Measurements from ENCODE around the gene EFHC1.
"Not testable (repeated sequence)": the region's sequence is repeated elsewhere in the genome, so short reads cannot be mapped to it uniquely, and the experiment has no call there.

EFHC1 gene, protein sequence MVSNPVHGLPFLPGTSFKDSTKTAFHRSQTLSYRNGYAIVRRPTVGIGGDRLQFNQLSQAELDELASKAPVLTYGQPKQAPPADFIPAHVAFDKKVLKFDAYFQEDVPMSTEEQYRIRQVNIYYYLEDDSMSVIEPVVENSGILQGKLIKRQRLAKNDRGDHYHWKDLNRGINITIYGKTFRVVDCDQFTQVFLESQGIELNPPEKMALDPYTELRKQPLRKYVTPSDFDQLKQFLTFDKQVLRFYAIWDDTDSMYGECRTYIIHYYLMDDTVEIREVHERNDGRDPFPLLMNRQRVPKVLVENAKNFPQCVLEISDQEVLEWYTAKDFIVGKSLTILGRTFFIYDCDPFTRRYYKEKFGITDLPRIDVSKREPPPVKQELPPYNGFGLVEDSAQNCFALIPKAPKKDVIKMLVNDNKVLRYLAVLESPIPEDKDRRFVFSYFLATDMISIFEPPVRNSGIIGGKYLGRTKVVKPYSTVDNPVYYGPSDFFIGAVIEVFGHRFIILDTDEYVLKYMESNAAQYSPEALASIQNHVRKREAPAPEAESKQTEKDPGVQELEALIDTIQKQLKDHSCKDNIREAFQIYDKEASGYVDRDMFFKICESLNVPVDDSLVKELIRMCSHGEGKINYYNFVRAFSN

GRCh38 chr6:52419809-52420667 is at the start of gene EFHC1:
Gene EFHC1 (plus strand): TSS chr6:52420342. CDS start chr6:52420411, 69 bp downstream.
- in situ Hi-C loops (cut with MboI; ENCODE audit: low sequenced_read_pairs) = loop anchor here (25.0 kb wide), 1 partner anchor 242 kb away; the partner anchor contains the start of gene TMEM14A

GRCh38 chr6:52371656-52372191 is 48.4 kb upstream of the EFHC1 start:
- in situ Hi-C loops (cut with MboI; ENCODE audit: low sequenced_read_pairs) = no loop called here

GRCh38 chr6:52373151-52373690 is 46.9 kb upstream of the EFHC1 start:
- in situ Hi-C loops (cut with MboI; ENCODE audit: low sequenced_read_pairs) = no loop called here

DNA sequence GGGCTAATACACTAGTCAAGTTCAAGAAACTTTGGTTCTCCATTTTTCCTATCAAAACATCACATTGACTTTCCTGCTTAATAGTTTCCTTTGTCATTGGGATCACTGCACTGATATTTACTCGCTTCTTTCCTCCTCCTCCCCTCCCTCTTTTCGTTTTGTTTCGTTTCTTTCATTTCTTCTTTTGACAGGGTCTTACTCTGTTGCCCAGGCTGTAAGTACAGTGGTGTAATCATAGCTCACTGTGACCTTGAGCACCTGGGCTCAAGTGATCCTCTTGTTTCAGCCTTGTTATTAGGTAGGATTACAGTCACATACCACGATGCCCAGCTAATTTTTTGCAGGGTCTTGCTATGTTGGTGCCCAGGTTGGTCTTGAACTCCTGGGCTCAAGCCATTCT is 45.9 kb upstream of the EFHC1 start:
- in situ Hi-C loops (cut with MboI; ENCODE audit: low sequenced_read_pairs) = no loop called here

GRCh38 chr6:52375780-52376556 is 44.2 kb upstream of the EFHC1 start:
- in situ Hi-C loops (cut with MboI; ENCODE audit: low sequenced_read_pairs) = no loop called here

DNA sequence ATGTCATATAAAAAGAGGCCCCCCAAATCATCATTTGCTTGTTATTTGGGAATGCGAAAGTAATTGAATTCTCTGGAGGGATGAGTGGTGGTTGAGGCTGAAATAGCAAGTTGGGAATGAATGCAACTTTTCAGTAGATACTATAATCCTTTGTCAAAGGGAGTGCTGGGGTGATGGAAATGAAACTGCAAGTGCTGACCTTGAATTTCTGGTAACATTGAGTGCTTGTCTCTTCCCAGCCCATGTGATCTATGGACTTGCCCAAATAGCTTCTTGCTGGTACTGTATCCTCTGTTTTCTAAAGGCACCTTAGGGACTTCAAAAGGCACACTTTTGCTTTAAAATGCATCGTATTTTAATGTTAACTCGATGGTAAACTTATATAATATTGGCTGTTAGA is 43.4 kb upstream of the EFHC1 start:
- in situ Hi-C loops (cut with MboI; ENCODE audit: low sequenced_read_pairs) = no loop called here

DNA sequence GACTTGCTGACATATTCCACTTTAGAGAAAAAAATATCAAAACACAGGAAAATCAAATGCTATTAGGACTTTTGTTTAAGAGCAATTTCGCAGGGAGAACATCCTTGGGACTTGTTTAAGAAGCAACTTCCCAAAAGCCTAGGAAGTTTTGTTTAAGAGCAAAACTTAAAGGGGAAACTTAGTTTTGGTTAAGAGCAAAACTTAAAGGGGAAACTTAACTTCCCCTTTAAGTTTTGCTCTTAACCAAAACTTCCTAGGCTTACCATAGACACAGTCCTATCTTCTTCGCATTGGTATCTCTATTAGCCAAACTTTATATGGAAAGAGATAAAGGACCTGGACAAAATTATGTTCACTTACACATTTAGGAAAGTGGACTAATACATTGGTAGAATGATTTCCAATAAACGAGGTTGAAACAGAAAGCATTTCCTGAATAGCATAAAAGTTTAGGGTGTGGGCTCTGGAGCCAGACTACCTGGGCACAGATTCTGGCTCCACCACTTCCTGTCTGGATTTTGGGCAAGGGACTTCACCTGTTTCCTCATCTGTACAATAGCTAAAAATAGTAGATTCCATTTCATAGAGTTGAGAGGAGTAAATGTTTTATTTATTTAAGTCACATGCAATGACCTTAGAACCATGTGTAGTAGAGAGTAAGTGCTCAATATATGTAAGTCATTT is 42.5 kb upstream of the EFHC1 start:
- in situ Hi-C loops (cut with MboI; ENCODE audit: low sequenced_read_pairs) = no loop called here

DNA sequence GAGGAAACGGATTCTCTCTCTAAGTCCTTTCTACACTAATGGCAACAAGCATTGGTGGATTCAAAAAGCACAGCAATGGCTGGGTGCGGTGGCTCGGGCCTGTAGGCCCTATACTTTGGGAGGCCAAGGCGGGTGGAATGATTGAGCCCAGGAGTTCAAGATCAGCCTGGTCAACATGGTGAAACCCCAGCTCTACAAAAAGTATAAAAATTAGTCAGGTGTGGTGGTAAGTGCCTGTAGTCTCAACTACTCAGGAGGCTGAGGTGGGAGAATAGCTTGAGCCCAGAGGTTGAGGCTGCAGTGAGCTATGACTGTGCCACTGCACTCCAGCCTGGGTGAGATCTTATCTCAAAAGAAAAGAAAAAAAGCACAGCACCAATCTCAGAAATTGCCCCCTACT is 38.9 kb upstream of the EFHC1 start:
- in situ Hi-C loops (cut with MboI; ENCODE audit: low sequenced_read_pairs) = no loop called here

- in situ Hi-C loops (cut with MboI; ENCODE audit: low sequenced_read_pairs) = no loop called here
Measured at GRCh38 chr6:52384145-52384766, 35.9 kb upstream of the EFHC1 start.

- in situ Hi-C loops (cut with MboI; ENCODE audit: low sequenced_read_pairs) = no loop called here
Measured at GRCh38 chr6:52385074-52385473, 35.1 kb upstream of the EFHC1 start.

DNA sequence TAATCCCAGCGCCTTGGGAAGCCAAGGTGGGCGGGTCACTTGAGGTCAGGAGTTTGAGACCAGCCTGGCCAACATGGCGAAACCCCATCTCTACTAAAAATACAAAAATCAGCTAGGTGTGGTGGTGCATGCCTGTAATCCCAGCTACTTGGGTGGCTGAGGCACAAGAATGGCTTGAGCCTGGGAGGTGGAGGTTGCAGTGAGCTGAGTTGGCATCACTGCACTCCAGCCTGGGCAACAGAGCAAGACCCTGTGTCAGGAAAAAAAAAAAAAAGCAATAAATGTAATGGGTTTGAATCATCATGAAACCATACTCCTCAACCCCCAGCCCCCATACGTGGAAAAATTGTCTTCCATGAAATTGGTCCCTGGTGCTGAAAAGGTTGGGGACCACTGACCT is 32.0 kb upstream of the EFHC1 start:
- in situ Hi-C loops (cut with MboI; ENCODE audit: low sequenced_read_pairs) = not testable (repeated sequence)

- in situ Hi-C loops (cut with MboI; ENCODE audit: low sequenced_read_pairs) = no loop called here
Measured at GRCh38 chr6:52388790-52389189, 31.4 kb upstream of the EFHC1 start.

- in situ Hi-C loops (cut with MboI; ENCODE audit: low sequenced_read_pairs) = no loop called here
Measured at GRCh38 chr6:52389264-52389625, 30.9 kb upstream of the EFHC1 start.

- in situ Hi-C loops (cut with MboI; ENCODE audit: low sequenced_read_pairs) = no loop called here
Measured at GRCh38 chr6:52389626-52390360, 30.3 kb upstream of the EFHC1 start.

DNA sequence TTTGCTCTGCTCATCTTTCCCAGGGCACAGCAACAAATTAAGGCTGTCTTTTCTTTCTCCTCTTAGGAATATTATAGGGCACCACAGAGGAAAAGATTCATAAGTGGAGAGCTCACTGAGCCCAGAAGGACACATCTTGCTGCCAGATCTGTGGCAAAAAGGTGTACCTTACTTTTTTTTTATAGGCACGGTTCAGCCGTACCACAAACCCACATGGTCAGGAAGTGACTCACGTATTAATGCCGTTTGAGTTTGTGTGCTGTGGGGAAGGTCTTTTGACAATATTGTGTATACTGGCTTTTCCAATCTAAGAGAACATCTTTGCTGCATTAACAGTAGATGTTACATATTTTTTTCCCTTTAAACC is 29.8 kb upstream of the EFHC1 start:
- in situ Hi-C loops (cut with MboI; ENCODE audit: low sequenced_read_pairs) = no loop called here

- in situ Hi-C loops (cut with MboI; ENCODE audit: low sequenced_read_pairs) = no loop called here
Measured at GRCh38 chr6:52391599-52391998, 28.5 kb upstream of the EFHC1 start.

DNA sequence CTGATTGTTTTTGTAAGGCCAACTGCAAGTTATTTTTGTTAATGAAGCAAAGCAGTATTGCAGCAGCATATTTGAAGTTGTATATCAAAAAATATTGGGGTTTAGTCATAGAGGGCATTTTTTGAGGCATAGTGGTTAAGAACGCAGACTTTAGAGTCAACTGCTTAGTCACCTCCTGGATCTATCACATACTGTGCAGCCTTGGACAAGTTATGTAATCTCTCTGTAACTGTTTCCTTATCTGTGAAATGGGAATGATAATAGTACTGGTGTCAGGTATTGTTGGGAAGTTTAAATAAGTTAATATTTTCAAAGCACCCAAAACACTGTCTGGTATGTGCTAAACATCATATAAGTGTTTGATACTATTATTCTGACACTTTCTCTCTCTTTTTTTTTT is 27.2 kb upstream of the EFHC1 start:
- in situ Hi-C loops (cut with MboI; ENCODE audit: low sequenced_read_pairs) = no loop called here

DNA sequence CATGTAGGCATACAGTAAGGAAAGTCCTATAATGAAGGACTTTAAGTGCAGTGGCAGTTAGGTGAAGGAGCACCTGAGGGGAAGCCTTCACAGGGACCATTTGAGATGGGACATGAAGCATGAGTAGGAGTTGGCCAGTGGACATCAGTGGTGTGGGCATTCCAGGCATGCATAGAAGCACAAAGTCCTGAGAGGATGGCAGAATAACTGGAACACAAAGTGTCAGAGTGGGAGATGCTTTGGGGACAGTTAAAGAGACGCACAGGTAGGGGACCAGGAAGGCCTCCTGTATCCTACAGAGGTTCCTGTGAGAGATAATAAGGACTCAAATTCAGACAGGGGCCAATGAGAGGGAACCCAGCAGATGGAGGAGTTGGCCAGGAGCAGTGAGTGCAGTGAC is 26.4 kb upstream of the EFHC1 start:
- in situ Hi-C loops (cut with MboI; ENCODE audit: low sequenced_read_pairs) = no loop called here

- in situ Hi-C loops (cut with MboI; ENCODE audit: low sequenced_read_pairs) = no loop called here
Measured at GRCh38 chr6:52394251-52394666, 25.9 kb upstream of the EFHC1 start.

Data from hTERT RPE-1 (cell line).